Endothelial cell of umbilical vein (primary cell): ENCODE measurements around the gene MED12. TPM values are rescaled to one million over a fixed set of nuclear protein-coding genes. Genes with fewer than 3 reads are reported as not detected.

Experiments used
- BruUV-seq: library from RNA; stranded (reverse); fragments of 400-500 nt; replicated peaks from 2 replicates; lab custom pipeline; 2021; lab: Mats Ljungman, UMichigan
- CTCF ChIA-PET: fragments of 300-600, 350-600 bp; sonication (Branson Sonifier 250); formaldehyde crosslinking; loops from one replicate; lab custom pipeline; 2021; ENCODE audit warnings: antibody characterized with exemption, inconsistent platforms; lab: Charles Lee
- POLR2A ChIA-PET: fragments of 300-600, 350-600 bp; sonication (Branson Sonifier 250); formaldehyde crosslinking; loops from one replicate; lab custom pipeline; 2021; ENCODE audit warnings: antibody characterized with exemption, inconsistent platforms; lab: Charles Lee
- DNase-seq: peaks from one replicate; pipeline ENCODE4 v3.0.0-alpha.2; 2011; ENCODE audit warnings: low read depth, low spot score
- FAIRE-seq: peaks from 2 replicates; lab custom pipeline; 2011; peaks lifted over from hg19 to GRCh38; lab: Jason Lieb, UNC
- H2AFZ ChIP-seq: 2 replicates; pipeline ENCODE4 v1.6.0; 2012; ENCODE audit warnings: low read depth, low read length, control low read depth, inconsistent platforms
- H3K27ac ChIP-seq: 2 replicates; pipeline ENCODE4 v1.5.1; 2011; ENCODE audit warnings: low read depth, mild to moderate bottlenecking, control low read depth, low read length, moderate library complexity; ENCODE audit not compliant: insufficient read depth
- H3K27me3 ChIP-seq, 2 experiments: 2 replicates each; pipeline versions ENCODE4 v1.6.0 to v1.6.1; 2011; ENCODE audit warnings: low read length in 2 of 2, mixed read lengths in 1 of 2; ENCODE audit not compliant: control insufficient read depth in 2 of 2, insufficient read depth in 2 of 2
- H3K36me3 ChIP-seq, 2 experiments: 2 replicates in 1 of 2; 3 replicates in 1 of 2; pipeline ENCODE4 v1.5.1; 2011; ENCODE audit warnings: low read length in 2 of 2, mild to moderate bottlenecking in 1 of 2, moderate library complexity in 1 of 2; ENCODE audit not compliant: control insufficient read depth in 2 of 2, insufficient read depth in 2 of 2; ENCODE audit errors: extremely low read depth in 1 of 2
- H3K4me1 ChIP-seq: 3 replicates; pipeline ENCODE4 v1.5.1; 2011; ENCODE audit warnings: mild to moderate bottlenecking, low read length; ENCODE audit not compliant: control insufficient read depth, insufficient read depth; ENCODE audit errors: extremely low read depth
- H3K4me2 ChIP-seq: 2 replicates; pipeline ENCODE4 v1.6.1; 2011; ENCODE audit warnings: low read length, control low read depth, mixed read lengths; ENCODE audit not compliant: insufficient read depth
- H3K4me3 ChIP-seq, 3 experiments: fragments of 200-600 bp in 1 of 3; sonication (generic), shearing (Covaris generic) in 1 of 3; replicated peaks in 1 of 3; 2 replicates each; pipeline ENCODE4 v1.5.1; 2011 to 2016; ENCODE audit warnings: control low read depth in 3 of 3, low read length in 3 of 3, mild to moderate bottlenecking in 2 of 3, inconsistent platforms in 1 of 3, low read depth in 1 of 3, moderate library complexity in 1 of 3; ENCODE audit not compliant: insufficient read depth in 1 of 3
- H3K79me2 ChIP-seq: 2 replicates; pipeline ENCODE4 v1.6.0; 2012; ENCODE audit warnings: low read length, inconsistent platforms; ENCODE audit not compliant: control insufficient read depth, insufficient read depth
- H3K9ac ChIP-seq: replicated peaks from 2 replicates; pipeline ENCODE3; 2011; ENCODE audit warnings: low read length, control low read depth; ENCODE audit not compliant: insufficient read depth; ENCODE audit errors: extremely low read depth
- H3K9me1 ChIP-seq: replicated peaks from 3 replicates; pipeline ENCODE4 v1.6.0; 2011; ENCODE audit warnings: mild to moderate bottlenecking, low read length; ENCODE audit not compliant: control insufficient read depth, insufficient read depth; ENCODE audit errors: extremely low read depth
- H3K9me3 ChIP-seq: replicated peaks from 2 replicates; pipeline ENCODE4 v1.5.1; 2012; ENCODE audit warnings: low read length, inconsistent platforms; ENCODE audit not compliant: control insufficient read depth, insufficient read depth
- H4K20me1 ChIP-seq: replicated peaks from 2 replicates; pipeline ENCODE3; 2011; ENCODE audit warnings: mild to moderate bottlenecking, low read length; ENCODE audit not compliant: control insufficient read depth, insufficient read depth; ENCODE audit errors: extremely low read depth
- JUN ChIP-seq: IDR thresholded peaks from 2 replicates; pipeline ENCODE4 v1.6.1; 2011; ENCODE audit warnings: borderline replicate concordance, low read depth; ENCODE audit not compliant: insufficient read length, insufficient read depth
- MAX ChIP-seq: IDR thresholded peaks from 2 replicates; pipeline ENCODE4 v1.6.1; 2011; ENCODE audit not compliant: insufficient read depth, insufficient read length
- MYC ChIP-seq: IDR thresholded peaks from one replicate; pipeline ENCODE4 v1.6.1; 2011; ENCODE audit warnings: mild to moderate bottlenecking, low read depth, low read length
- POLR2A ChIP-seq: IDR thresholded peaks from 2 replicates; pipeline ENCODE4 v1.6.1; 2012; ENCODE audit warnings: low read depth, mild to moderate bottlenecking, control low read depth, low read length
- dilution Hi-C: fragments of 300-500 bp; cut with MboI; formaldehyde crosslinking; loops from one replicate; pipeline ENCODE4 v1.15.0; 2019; ENCODE audit warnings: low sequenced_read_pairs; ENCODE audit not compliant: extremely low pct_ligation_motif_present
- intact Hi-C: fragments of 100-400 bp; cut with micrococcal nuclease; formaldehyde crosslinking; loops from one replicate; pipeline ENCODE4 v1.10.0; 2022
- polyA plus RNA-seq, 4 experiments: library from polyadenylated mRNA; depleted of rRNA in 3 of 4; stranded (reverse) in 3 of 4; unstranded in 1 of 4; fragments of >200 nt; gene quantifications; 2 replicates each; pipeline versions ENCODE4 v1.2.1 to v1.2.3, GENCODE V29; 2011 to 2012; ENCODE audit warnings: missing spikeins in 1 of 4
- total RNA-seq: library from RNA; stranded (reverse); gene quantifications from 2 replicates; pipeline ENCODE4 v1.2.3, GENCODE V29; 2021

MED12 gene
- total and polyA plus RNA-seq, 2 donors (not counting 3 experiments of a cell fraction or from before 2014, with no cell fraction given): 28.1 to 65.3 TPM

DNA sequence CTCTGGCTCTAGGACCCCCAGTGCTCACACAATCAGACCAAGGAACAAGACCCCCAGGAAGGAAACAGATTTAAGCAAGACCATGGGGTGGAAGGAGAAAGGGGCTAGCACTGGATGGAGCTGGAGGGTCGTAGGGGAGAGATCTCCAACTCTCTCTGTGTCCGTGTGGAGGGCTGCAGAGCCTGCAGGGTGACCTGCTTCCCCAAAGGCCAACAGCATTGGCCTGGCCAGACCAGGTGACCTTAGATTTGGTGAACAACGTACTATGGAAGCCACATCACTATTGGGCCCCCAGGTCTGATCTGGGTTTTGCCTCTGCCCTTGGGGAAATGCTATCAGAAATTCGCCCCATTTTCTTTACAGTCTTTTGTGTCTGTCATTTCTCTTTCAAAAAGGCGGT lies 52.3 kb downstream of the MED12 start:
- intact Hi-C loops: no loop called here
- FAIRE-seq: no peak
- Histone ChIP-seq H3K9me1 (no peaks in the 10 kb centered on the region), H3K9me3 (no peaks in the 10 kb centered on the region), H3K79me2 (no peaks in the 10 kb centered on the region), H3K4me1 (no peaks in the 10 kb centered on the region), H3K36me3 (no peaks in the 10 kb centered on the region), H3K27me3 (no peaks in the 10 kb centered on the region), H4K20me1 (no peaks in the 10 kb centered on the region), H3K4me3 (no peak overlapping the region), H3K4me2 (no peak overlapping the region), H3K9ac (no peak overlapping the region), H2AFZ (no peak overlapping the region), H3K27ac (no peak overlapping the region)
- BruUV-seq: no TSS peak
- dilution Hi-C loops: no loop called here
- no peak for TF ChIP-seq MAX
- ChIA-PET POLR2A (no interaction called here), CTCF (no interaction called here)
- DNase-seq: no peak

- Histone ChIP-seq H3K4me1 (no peaks in the 10 kb centered on the region), H3K4me2 (no peak overlapping the region), H3K4me3 (no peak overlapping the region), H3K27me3 (no peaks in the 10 kb centered on the region), H3K36me3 (no peaks in the 10 kb centered on the region), H4K20me1 (no peaks in the 10 kb centered on the region), H3K27ac (no peak overlapping the region), H3K79me2 (no peaks in the 10 kb centered on the region), H2AFZ (no peak overlapping the region), H3K9me1 (no peaks in the 10 kb centered on the region), H3K9ac (no peak overlapping the region), H3K9me3 (no peaks in the 10 kb centered on the region)
- ChIA-PET POLR2A (no interaction called here), CTCF (no interaction called here)
- no TSS peak for BruUV-seq
- TF ChIP-seq POLR2A (no peak), MAX (no peak), JUN (no peak), MYC (no peak)
- intact Hi-C loops: no loop called here
- FAIRE-seq (no peak), DNase-seq (no peak)
- dilution Hi-C loops: no loop called here
These were observed 52.9 kb downstream of the MED12 start for GRCh38 chrX:71171110-71171801.
